Small intestine (tissue), 7 donors: Measurements from ENCODE around the gene PPP1R2. TPM values are rescaled to one million over a fixed set of nuclear protein-coding genes. Genes with fewer than 3 reads are reported as not detected.

Experiments used
- DNase-seq, 2 donors: peaks; one replicate each; pipeline versions ENCODE4 v3.0.0 to v3.0.0-alpha.2; 2013
- FAIRE-seq: peaks from 2 replicates; lab custom pipeline; 2012; peaks lifted over from hg19 to GRCh38; lab: Jason Lieb, UNC
- H3K27ac ChIP-seq, 3 donors: one replicate each; pipeline ENCODE4 v1.5.1; 2013; ENCODE audit warnings: low read length in 2 of 3, mild to moderate bottlenecking in 2 of 3, control low read depth in 1 of 3, inconsistent platforms in 1 of 3, low read depth in 1 of 3, moderate library complexity in 1 of 3
- H3K27me3 ChIP-seq, 3 donors: one replicate each; pipeline ENCODE4 v1.6.1; 2013; ENCODE audit warnings: low read length in 3 of 3, inconsistent platforms in 1 of 3; ENCODE audit not compliant: control insufficient read depth in 3 of 3, insufficient read depth in 3 of 3
- H3K36me3 ChIP-seq, 3 donors: one replicate each; pipeline ENCODE4 v1.6.1; 2013; ENCODE audit warnings: low read length in 3 of 3, inconsistent platforms in 1 of 3, low read depth in 1 of 3, mild to moderate bottlenecking in 1 of 3, moderate library complexity in 1 of 3; ENCODE audit not compliant: control insufficient read depth in 3 of 3, insufficient read depth in 2 of 3
- H3K4me1 ChIP-seq, 3 donors: one replicate each; pipeline ENCODE4 v1.6.1; 2013; ENCODE audit warnings: low read length in 2 of 3, inconsistent platforms in 1 of 3, low read depth in 1 of 3, mild to moderate bottlenecking in 1 of 3, moderate library complexity in 1 of 3; ENCODE audit not compliant: control insufficient read depth in 3 of 3, insufficient read depth in 2 of 3
- H3K4me3 ChIP-seq, 3 donors: one replicate each; pipeline ENCODE4 v1.5.1; 2013; ENCODE audit warnings: low read length in 3 of 3, control low read depth in 1 of 3, inconsistent platforms in 1 of 3, low read depth in 1 of 3, mild to moderate bottlenecking in 1 of 3, moderate library complexity in 1 of 3
- H3K9me3 ChIP-seq, 2 donors: one replicate each; pipeline ENCODE4 v1.6.1; 2013; ENCODE audit warnings: low read depth in 1 of 2, low read length in 1 of 2; ENCODE audit not compliant: control insufficient read depth in 2 of 2, insufficient read depth in 1 of 2
- WGBS, 3 donors: extraction: QIAGEN DNeasy Blood & Tissue Kit; methylation state at CpG; one replicate each; pipeline ENCODE4 v1.1.7; 2013; 5-methylcytosine and 5-hydroxymethylcytosine counted together
- polyA plus RNA-seq, 4 donors: library from polyadenylated mRNA; stranded (reverse) in 3 of 4; unstranded in 1 of 4; fragments of 200-250 nt in 3 of 4; fragments of 120-200 nt in 1 of 4; gene quantifications; one replicate each; pipeline versions ENCODE4 v1.2.1 to v1.2.3, GENCODE V29; 2013
- donor health status: healthy with polysubstance abuse.
- donor health status: control.
- donor health status: control.
- donor health status: Bipolar disorder and iron deficiency.
- donor health status: healthy.

The PPP1R2 gene
- polyA plus RNA-seq, 4 donors = 32.7 to 55.1 (median 33.5) TPM

GRCh38 chr3:195466251-195466650 is 76.9 kb downstream of the PPP1R2 start:
- no peaks in the 10 kb centered on the region for H3K36me3 ChIP-seq
- H3K4me3 ChIP-seq = no peak overlapping the region
- H3K27ac ChIP-seq = no peak overlapping the region
- H3K9me3 ChIP-seq = peaks cover 0 to 6% of the 10 kb centered on the region in 2 donors
- WGBS, 3 donors = 57 to 71% (median 71%) methylated on average over 4 of the region's 4 CpGs
- H3K4me1 ChIP-seq = no peaks in the 10 kb centered on the region
- H3K27me3 ChIP-seq = no peaks in the 10 kb centered on the region
- DNase-seq = no peak
- no peak for FAIRE-seq

Other genes with a start within 250 kb of the PPP1R2 start
- gene ACAP2, start 100.3 kb downstream of the PPP1R2 start, polyA plus RNA-seq = 10 to 100 TPM in 2 of 4 donors, 1 to 10 TPM in 2; 9.2 to 30.5 (median 10.3) TPM
- gene APOD, start 40.6 kb upstream of the PPP1R2 start, polyA plus RNA-seq = 10 to 100 TPM in 2 of 4 donors, 1 to 10 TPM in 2; 2.9 to 64.2 (median 12.6) TPM
- 10 to 100 TPM; 16.8 to 54.6 (median 22.3) TPM for gene MUC20, start 177.7 kb upstream of the PPP1R2 start, polyA plus RNA-seq